SK-N-SH (cell line): Measurements from ENCODE around the gene FAM9C.
"Not testable (repeated sequence)": the region's sequence is repeated elsewhere in the genome, so short reads cannot be mapped to it uniquely, and the experiment has no call there.

ENCODE experiments used
- ELF1 ChIP-seq: IDR thresholded peaks from 2 replicates; pipeline ENCODE4 v1.4.0; 2012
- EP300 ChIP-seq, 2 experiments: IDR thresholded peaks; 2 replicates each; pipeline versions ENCODE4 v1.4.0 to v1.6.1; 2012; ENCODE audit warnings: borderline replicate concordance in 1 of 2, low read depth in 1 of 2, low read length in 1 of 2
- FOXJ3 ChIP-seq: sonication (generic); formaldehyde crosslinking; IDR thresholded peaks from 2 replicates; pipeline ENCODE4 v1.5.1; 2020; ENCODE audit warnings: mild to moderate bottlenecking, missing genetic modification reagents
- MEF2A ChIP-seq: IDR thresholded peaks from 2 replicates; pipeline ENCODE4 v1.4.0; 2012; ENCODE audit warnings: low read depth, borderline replicate concordance
- TAF1 ChIP-seq: IDR thresholded peaks from 2 replicates; pipeline ENCODE4 v1.6.1; 2012; ENCODE audit warnings: low read depth, mild to moderate bottlenecking, low read length, moderate library complexity, borderline replicate concordance
- TF ChIP-seq, protein P1 (sequence below): fragments of 200-600 bp; sonication (generic); IDR thresholded peaks from 2 replicates; pipeline ENCODE4 v1.6.1; 2017; ENCODE audit warnings: antibody characterized with exemption, mild to moderate bottlenecking, moderate library complexity

DNA sequence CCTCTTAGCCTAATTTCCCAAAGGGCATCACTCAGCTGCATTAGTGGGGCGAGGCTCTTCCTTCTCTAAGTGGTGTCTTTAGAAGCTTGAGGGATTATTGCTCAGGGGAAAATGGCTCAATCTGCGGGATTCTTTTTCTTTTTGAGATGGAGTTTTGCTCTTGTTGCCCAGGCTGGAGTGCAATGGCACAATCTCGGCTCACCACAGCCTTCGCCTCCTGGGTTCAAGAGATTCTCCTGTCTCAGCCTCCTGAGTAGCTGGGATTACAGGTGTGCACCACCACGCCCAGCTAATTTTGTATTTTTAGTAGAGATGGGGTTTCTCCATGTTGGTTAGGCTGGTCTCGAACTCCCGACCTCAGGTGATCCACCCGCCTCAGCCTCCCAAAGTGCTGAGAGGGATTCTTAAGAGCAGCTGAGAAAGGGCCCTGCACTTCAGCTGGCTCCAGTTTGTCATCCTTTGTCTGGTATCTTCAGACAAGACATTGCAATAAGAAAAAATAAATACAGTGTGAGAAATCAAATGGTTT is 42.4 kb upstream of the FAM9C start:
- not testable (repeated sequence) for TF ChIP-seq EP300 (IDR thresholded peaks at IDR 0.05; ENCODE audit: borderline replicate concordance in 1 of 2, low read depth in 1 of 2, low read length in 1 of 2); ELF1; MEF2A; FOXJ3; TAF1
- TF ChIP-seq, protein P1, sequence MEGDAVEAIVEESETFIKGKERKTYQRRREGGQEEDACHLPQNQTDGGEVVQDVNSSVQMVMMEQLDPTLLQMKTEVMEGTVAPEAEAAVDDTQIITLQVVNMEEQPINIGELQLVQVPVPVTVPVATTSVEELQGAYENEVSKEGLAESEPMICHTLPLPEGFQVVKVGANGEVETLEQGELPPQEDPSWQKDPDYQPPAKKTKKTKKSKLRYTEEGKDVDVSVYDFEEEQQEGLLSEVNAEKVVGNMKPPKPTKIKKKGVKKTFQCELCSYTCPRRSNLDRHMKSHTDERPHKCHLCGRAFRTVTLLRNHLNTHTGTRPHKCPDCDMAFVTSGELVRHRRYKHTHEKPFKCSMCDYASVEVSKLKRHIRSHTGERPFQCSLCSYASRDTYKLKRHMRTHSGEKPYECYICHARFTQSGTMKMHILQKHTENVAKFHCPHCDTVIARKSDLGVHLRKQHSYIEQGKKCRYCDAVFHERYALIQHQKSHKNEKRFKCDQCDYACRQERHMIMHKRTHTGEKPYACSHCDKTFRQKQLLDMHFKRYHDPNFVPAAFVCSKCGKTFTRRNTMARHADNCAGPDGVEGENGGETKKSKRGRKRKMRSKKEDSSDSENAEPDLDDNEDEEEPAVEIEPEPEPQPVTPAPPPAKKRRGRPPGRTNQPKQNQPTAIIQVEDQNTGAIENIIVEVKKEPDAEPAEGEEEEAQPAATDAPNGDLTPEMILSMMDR: not testable (repeated sequence)
